Ishikawa (cell line): Measurements from ENCODE around the gene PPWD1.

Source experiments
- CEBPB ChIP-seq: IDR thresholded peaks from 2 replicates; pipeline ENCODE4 v1.6.1; 2012
- EP300 ChIP-seq: IDR thresholded peaks from 2 replicates; pipeline ENCODE4 v1.6.1; 2012; ENCODE audit warnings: borderline replicate concordance
- RAD21 ChIP-seq: IDR thresholded peaks from 2 replicates; pipeline ENCODE4 v1.6.1; 2012; ENCODE audit warnings: low read depth
- TAF1 ChIP-seq: IDR thresholded peaks from 2 replicates; pipeline ENCODE4 v1.6.1; 2012; ENCODE audit warnings: low read depth, mild to moderate bottlenecking
- TCF12 ChIP-seq: IDR thresholded peaks from 2 replicates; pipeline ENCODE4 v1.6.1; 2012; ENCODE audit warnings: low read depth
- YY1 ChIP-seq: IDR thresholded peaks from 2 replicates; pipeline ENCODE4 v1.6.1; 2012; ENCODE audit warnings: low read depth
- ZBTB7A ChIP-seq: IDR thresholded peaks from 2 replicates; pipeline ENCODE4 v1.6.1; 2012; ENCODE audit warnings: low read depth
- TF ChIP-seq, protein P1 (sequence below): IDR thresholded peaks from 2 replicates; pipeline ENCODE4 v1.6.1; 2012
- TF ChIP-seq, protein P2 (sequence below): IDR thresholded peaks from 2 replicates; pipeline ENCODE4 v1.6.1; 2012; ENCODE audit warnings: low read depth, mild to moderate bottlenecking

DNA sequence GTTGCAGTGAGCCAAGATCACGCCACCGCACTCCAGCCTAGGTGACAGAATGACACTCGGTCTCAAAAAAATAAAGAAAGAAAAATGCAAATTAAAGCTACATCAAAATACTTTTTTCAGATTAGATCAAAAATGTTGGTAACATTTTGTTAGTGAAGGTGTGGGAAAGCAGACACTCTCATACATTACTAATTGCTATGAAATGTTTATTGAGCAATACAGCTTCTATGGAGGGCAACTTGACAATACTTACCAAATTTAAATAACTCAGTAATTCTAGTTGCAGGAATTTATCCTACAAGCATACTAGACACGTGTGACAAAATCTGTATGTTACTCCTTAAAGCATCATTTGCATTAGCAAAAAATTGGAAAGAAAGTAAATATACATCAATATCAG is 56.9 kb downstream of the PPWD1 start:
- TF ChIP-seq, protein P1, sequence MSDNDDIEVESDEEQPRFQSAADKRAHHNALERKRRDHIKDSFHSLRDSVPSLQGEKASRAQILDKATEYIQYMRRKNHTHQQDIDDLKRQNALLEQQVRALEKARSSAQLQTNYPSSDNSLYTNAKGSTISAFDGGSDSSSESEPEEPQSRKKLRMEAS, result no peak
- TF ChIP-seq ZBTB7A (no peak), TCF12 (no peak), TAF1 (no peak), EP300 (no peak), YY1 (no peak), CEBPB (no peak), RAD21 (no peak)
- TF ChIP-seq, protein P2, sequence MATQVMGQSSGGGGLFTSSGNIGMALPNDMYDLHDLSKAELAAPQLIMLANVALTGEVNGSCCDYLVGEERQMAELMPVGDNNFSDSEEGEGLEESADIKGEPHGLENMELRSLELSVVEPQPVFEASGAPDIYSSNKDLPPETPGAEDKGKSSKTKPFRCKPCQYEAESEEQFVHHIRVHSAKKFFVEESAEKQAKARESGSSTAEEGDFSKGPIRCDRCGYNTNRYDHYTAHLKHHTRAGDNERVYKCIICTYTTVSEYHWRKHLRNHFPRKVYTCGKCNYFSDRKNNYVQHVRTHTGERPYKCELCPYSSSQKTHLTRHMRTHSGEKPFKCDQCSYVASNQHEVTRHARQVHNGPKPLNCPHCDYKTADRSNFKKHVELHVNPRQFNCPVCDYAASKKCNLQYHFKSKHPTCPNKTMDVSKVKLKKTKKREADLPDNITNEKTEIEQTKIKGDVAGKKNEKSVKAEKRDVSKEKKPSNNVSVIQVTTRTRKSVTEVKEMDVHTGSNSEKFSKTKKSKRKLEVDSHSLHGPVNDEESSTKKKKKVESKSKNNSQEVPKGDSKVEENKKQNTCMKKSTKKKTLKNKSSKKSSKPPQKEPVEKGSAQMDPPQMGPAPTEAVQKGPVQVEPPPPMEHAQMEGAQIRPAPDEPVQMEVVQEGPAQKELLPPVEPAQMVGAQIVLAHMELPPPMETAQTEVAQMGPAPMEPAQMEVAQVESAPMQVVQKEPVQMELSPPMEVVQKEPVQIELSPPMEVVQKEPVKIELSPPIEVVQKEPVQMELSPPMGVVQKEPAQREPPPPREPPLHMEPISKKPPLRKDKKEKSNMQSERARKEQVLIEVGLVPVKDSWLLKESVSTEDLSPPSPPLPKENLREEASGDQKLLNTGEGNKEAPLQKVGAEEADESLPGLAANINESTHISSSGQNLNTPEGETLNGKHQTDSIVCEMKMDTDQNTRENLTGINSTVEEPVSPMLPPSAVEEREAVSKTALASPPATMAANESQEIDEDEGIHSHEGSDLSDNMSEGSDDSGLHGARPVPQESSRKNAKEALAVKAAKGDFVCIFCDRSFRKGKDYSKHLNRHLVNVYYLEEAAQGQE, result no peak
